NCI-H526 treated with DMSO at 0.1 percent for 48 hours (cell line): ENCODE measurements around the gene RASA3.
"Not testable (repeated sequence)": the region's sequence is repeated elsewhere in the genome, so short reads cannot be mapped to it uniquely, and the experiment has no call there.

Experiments
- DNase-seq: peaks from one replicate; lab custom pipeline; 2025; lab: John Stamatoyannopoulos, UW

Gene RASA3

GRCh38 chr13:114142137-114142550 lies 9.7 kb upstream of the RASA3 start:
- DNase-seq, result no peak

DNA sequence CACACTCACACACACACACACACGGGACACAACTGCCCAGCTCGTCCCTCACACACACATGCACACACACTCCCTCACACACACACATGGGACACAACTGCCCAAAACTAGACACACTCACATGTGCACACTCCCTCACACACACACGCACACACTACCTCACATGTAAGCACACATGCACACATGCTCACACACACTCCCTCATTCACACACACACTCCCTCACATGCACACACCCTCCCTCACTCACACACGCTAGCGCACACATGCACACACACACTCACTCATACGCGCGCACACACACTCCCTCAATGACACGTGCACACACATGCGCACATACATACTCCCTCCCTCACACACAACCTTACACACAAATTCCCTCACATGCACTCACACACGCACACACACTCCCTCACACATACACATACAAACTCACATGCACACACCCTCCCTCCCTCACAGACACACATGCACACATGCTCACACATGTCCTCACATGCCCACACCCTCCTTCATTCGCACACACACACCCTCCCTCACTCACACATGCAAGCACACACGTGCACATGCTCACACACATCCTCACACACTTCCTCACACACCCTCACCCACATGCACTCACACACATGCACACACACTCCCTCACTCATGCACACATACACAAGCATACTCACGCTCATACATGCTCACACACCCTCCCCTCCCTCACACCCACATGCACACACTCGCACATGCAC lies 9.0 kb upstream of the RASA3 start:
- DNase-seq, result no peak

GRCh38 chr13:114140906-114141250 lies 8.5 kb upstream of the RASA3 start:
- no peak for DNase-seq

DNA sequence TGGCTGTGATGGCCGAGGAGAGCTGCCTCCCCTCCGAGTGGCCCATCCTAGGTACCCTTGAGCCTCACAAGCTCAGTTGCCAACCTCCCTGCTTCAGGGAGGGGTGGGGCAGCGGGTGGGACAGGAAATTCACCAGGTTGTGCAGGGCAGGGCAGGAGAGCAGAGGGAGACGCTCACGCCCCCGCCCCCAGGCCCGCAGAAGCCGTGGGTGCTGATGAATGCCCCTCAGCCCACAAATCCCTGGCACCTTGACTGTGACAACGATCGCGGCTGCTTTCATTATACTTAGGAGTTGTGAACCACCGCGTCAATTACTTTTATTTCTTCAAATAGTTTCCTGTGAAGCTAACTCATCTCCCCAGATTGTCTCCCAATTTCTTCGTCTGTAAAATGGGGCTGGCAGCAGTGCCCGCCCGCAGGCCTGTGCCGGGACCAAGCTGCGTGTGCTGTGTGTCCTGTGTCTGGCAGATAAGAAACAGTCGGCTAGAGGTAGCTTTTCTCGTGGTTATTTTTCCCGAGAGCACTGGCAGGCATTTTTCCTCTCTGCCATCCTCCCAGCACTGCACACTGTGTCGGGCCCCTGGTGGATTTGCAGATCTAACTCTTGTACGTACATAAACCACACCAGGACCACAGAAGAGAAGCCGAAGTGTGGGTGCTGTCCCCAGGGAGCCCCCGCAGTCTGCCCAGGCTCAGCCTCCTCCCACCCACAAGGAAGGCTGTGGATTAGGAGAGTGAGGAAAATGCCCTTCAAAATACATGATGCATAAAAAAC lies 7.9 kb upstream of the RASA3 start:
- DNase-seq, result no peak

DNA sequence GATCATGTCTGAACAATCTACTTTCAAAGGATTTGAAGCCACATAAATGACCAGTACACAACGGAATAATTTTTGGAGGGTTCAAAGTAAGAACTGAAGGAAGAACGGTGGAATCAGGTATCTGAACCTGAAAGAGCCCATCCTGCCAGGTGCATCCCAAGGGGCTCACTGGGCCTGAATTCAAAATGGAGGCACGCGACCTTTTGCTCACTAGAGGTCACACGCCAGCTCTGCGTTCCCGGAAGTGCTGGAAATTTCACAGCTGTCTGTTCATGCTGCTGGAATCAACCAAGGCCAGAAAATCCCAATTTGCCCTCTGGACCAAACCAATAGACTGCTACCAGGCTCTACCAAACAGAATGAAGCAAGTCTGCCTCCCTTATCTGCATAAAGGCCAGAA lies 4.2 kb upstream of the RASA3 start:
- DNase-seq, result no peak

DNA sequence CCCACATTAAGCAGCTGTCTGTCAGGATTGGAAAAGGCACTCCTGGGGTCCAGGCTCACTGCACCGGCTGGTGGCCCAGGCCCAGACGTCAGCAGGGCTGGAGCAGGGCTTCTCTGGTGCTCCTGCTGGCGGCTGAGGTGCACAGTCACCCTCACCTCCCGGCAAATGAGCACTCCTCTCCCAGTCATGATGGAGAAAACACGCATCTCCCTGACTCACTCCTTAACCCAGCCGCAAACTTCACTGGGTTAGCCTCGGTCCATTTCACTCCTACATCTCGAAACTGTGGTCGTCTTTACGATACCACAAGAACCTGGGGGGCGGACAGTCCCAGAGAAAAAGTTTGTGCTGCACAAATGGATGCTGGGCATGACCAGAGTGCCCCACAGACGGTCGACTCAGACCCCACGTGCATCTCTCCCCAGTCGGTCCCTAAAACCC lies 3.3 kb upstream of the RASA3 start:
- no peak for DNase-seq

- no peak for DNase-seq
Measured at GRCh38 chr13:114134944-114135610, 2.7 kb upstream of the RASA3 start.

- no peak for DNase-seq
Measured at GRCh38 chr13:114134111-114134943, 1.9 kb upstream of the RASA3 start.

- DNase-seq, result not testable (repeated sequence)
Measured at GRCh38 chr13:114133552-114133951, 1.1 kb upstream of the RASA3 start.

DNA sequence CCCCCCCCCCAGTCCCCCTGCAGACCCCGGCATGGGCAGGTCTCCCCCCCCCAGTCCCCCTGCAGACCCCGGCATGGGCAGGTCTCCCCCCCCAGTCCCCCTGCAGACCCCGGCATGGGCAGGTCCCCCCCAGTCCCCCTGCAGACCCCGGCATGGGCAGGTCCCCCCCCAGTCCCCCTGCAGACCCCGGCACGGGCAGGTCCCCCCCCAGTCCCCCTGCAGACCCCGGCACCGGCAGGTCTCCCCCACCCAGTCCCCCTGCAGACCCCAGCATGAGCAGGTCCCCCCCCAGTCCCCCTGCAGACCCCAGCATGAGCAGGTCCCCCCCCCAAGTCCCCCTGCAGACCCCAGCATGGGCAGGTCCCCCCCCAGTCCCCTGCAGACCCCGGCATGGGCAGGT lies 703 bp upstream of the RASA3 start:
- DNase-seq, result not testable (repeated sequence)

GRCh38 chr13:114131583-114132418 lies 622 bp downstream of the RASA3 start:
- DNase-seq, result no peak

DNA sequence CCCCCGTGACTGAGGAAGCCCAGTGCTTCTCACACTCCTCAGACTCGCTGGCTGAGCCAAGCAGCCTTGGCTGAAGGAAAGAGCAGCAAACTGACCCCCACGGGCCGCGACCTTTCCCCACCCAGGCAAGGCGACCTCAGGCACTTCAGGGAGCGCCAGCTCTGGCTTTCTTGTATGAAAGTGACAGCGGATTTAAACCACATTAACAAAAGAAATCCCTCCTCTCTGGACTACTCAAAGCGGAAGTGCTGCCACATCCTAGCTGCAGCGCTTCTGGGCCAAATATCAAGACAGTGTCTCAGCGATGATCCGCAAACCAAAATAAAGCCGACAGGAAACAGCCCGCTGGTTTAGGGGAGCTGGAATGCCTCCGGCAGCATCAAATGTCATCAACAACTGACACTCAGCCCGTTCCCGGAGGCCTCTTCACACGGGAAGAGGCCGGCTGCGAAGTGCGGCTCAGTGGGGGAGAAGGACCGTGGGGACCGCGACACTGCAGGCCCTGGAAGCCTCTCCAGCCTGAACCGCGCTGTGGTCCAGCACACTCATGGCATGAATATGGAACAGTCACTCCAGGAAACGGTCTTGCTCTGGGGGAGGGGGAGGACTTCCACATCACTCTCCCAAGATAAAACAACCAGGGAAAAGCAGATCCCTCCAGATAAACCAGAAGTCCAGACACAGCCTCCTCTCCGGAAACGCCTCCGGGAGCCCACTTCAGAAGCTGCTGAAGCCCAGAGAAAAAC lies 1.4 kb downstream of the RASA3 start:
- DNase-seq, result peak; percentile 47

DNA sequence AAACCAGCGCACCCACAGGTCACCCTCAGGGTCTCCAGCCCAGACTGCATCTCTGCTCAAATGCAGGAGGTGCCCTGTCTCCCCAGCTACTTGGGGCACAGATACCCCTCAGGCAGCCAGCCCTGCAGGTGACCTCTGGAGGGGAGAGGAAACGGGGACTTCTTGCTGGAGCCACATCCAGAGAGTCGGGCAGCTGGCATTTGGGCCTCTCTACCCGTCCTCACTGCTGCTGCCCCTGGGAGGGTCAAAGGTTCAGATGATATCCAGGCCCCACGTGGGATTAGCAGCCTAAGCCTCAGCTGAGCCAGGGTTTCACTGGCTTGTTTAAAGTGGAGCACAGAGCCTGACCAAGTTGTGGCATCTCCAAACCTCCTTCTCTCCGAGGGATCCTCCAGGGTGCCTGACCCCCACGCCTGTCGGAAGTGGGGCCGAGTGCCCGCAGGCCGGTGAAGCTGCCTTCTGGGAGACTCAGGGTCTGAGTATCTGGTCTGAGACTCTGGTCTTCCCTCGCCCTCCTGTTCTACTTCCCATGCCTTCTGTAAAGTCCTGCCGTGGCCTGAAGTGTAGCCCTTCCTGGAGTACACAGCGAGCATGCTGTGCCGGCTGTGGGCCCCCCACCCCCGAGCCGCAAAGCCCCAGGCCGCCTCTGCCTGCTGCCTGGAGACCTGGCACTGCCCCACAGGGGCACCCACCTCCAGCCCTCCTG lies 2.1 kb downstream of the RASA3 start:
- no peak for DNase-seq

- no peak for DNase-seq
Measured at GRCh38 chr13:114129649-114130062, 2.8 kb downstream of the RASA3 start.

GRCh38 chr13:114128624-114129522 lies 3.5 kb downstream of the RASA3 start:
- DNase-seq, result peak; percentile 32

DNA sequence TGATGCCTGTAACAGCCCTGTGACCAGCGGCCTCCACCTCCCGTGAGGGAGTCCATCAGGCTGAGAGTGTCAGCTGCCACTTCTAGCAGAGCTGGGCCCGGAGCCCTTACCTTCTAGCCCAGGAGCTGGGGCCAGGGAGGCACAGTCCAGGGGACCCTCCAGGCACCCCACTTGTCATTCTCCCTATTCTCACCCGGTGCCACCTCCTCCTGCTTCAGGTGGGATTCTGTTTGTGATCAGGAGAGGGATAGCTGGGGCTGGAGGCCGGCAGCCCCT lies 4.1 kb downstream of the RASA3 start:
- DNase-seq, result no peak

DNA sequence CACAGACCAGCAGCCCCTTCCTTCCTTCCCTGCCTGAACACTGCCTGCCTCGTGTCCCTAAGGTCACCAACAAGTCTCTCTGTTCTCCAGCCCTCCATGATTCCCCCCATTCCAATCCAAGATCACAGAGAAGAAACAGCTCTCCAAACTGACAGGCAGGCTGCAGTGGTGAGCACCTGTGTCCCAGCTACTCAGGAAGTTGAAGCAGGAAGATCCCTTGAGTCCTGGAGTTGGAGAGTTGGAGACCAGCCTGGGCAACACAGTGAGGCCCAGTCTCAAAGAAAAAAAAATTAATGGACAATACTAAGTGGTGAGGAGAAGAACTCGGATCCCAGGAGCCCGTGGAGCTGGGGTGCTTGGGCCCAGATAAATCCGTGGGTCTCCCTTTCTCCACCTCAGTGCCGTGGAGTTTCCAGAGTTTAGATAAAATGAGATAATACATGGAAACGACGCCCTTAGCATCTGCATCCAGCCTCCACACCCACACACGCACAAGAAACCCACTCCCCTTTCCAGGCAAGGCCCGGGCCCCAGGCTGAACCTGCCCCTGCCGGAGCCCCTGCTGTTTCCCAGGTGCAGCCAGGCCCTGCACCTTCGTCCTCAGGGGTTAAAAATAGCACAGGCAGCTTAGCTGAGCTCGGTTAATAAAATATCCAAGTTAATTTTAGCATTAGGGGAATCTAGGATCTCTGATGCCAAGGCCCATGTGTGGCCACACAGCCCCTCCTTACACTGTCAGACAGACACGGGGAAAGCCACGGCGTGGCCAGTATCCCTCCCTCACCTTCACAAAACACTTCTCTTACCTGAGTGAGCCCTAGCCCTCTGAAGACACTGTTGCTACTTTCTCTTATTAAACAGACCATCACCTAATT lies 4.7 kb downstream of the RASA3 start:
- no peak for DNase-seq
